GM18499 (cell line): Measurements from ENCODE around the gene PIF1.
"Not testable (repeated sequence)": the region's sequence is repeated elsewhere in the genome, so short reads cannot be mapped to it uniquely, and the experiment has no call there.

Source experiments
- ATAC-seq: cut with Tn5 transposase; IDR thresholded peaks from one replicate; pipeline ENCODE4 v1.9.1; 2021; ENCODE audit warnings: moderate number of reproducible peaks; ENCODE audit not compliant: insufficient read depth, unreplicated experiment

Gene PIF1

DNA sequence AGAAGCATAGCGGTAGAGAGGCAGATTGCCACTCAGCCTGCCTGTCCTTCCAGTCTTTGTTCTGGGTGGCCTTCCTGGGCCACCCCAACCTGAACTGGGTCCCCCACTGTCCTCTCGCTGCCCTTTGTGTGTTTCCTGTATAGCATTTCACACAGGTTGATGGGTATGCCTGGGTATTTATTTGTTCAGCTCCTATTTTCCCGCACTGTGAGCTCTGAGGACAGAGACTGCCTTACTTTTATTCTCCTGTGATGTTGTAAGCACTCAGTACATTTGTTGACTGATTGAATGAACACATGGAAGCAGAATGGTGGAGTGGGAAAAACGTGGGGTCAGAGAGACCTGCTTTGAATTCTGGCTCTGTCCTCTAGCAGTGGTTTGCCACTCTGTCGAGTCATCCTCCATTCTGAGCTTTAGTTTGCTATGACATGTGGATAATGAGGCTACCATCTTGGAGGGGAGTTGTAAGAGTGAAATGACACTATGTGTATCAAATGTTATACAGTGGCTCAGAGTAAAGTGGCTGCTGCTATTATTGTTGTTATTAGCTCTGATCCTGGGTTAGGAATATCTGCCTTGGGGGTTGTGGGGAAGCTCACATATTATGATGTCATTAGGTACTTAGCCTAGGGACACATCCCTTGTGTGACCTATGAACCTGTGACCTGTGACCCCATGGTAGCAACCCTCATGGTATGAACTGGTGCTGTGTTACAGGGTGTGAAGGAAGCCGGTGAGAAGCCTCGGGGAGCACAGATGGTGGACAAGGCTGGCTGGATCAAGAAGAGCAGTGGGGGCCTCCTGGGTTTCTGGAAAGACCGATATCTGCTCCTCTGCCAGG lies 22.6 kb upstream of the PIF1 start:
- ATAC-seq = no peak

DNA sequence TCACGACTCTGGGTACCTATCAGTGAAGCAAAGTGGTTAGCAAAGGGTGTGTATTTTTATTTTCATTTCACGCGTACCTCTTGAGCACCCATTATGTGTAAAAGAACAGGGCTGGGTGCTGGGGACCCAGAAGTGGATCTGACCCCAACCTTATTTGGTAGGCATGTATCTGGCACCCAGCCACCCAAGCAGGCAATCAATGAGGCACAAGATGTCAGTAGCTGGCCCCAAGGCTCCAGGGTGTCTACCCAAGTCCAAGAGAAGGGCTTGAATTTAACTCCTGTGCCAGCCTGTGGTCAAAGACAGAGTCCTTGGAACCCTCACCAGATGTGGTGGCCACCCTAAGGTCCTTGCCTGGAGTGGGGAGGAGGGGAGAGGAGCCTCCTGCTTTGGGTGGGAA lies 22.0 kb upstream of the PIF1 start:
- no peak for ATAC-seq

DNA sequence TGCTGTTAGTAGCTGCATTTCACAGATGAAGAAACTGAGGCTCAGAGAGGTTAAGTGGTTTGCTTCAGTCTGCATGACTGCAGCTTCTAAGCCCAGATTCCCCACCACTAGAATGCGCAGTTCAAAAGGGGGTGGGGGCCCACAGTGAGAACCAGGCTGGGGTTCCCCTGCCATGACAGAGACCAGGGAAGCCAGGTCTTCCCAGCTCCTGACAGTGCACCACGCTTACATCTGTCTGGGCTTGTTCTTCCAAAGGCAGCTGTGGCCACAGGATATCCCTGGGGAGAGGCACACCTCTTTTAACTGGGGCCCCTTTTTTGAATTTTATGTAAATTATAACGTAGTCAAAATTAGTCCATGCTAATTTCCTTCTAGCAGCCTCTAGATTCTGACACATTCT lies 21.6 kb upstream of the PIF1 start:
- no peak for ATAC-seq

DNA sequence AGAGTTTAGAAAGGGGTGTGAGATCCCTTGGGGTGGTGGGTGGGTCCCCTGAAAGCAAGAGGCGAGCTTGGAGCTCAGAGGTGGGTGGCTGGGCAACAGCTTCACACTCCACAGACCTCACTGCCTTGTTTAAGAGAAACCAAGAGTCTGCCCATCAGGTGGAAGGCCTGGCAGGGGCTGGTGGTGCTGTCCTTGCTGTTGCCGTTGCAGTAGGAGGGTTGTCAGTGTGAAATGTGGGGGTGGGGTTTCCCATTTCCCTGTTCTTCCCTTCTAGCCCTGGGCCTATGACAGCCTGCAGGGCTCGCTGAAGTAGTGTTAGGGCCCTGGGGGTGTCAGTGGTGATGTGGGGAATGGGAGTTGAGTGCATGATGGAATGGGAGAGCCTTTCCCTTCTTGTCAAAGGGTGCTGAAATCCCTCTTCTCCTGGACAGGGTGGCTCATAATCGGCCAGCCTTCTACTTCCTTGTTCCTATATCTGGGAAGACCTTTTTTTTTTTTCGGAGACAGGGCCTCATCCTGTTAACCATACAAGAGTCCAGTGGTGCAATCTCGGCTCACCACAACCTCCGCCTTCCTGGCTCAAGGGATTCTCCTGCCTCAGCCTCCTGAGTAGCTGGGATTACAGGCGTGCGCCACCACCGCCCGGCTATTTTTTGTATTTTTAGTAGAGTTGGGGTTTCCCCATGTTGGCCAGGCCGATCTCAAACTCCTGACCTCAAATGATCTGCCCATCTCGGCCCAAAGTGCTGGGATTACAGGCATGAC lies 20.6 kb upstream of the PIF1 start:
- ATAC-seq = no peak

DNA sequence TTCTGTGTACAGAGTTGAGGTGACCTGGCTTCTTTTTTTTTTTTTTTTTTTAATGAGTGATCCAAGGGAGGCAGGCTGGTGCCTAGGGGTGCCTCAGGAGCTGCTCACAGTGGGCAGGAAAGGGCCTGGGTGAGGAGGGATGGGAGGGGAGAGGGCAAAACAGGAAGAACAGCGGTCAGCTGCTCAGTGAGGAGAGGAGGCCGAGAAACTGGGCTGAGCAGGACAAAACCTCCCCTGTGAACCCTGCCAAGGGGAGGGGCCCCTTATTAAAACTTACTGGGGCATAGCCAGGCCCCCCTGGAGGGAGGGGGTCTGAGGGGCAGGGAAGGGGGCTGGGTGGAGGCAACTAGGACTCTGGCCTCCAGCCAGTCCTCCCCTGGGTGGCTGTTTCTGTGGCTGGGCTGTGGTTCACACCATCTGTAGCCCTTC lies 19.8 kb upstream of the PIF1 start:
- ATAC-seq = no peak

GRCh38 chr15:64844576-64845145 lies 19.2 kb upstream of the PIF1 start:
- no peak for ATAC-seq

DNA sequence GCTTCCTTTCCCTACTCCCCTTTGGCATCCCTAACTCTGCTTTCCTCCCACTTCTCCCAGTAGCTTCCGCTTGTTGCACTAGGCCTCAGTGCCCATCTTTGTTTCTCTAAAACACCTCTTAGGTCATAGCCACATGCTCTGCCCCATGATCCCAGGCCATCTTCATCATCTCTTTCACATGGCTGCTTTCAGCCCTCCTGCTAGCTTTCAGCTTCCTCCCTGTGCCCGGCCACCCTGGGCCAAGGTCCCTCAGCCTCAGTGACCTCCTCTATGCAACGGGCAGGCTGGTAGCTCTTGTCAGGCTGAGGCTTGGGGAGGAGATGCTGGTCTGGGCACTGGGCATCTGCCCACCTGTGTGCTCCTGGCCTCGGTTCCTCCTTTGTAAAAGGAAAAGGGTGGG lies 18.5 kb upstream of the PIF1 start:
- no peak for ATAC-seq

DNA sequence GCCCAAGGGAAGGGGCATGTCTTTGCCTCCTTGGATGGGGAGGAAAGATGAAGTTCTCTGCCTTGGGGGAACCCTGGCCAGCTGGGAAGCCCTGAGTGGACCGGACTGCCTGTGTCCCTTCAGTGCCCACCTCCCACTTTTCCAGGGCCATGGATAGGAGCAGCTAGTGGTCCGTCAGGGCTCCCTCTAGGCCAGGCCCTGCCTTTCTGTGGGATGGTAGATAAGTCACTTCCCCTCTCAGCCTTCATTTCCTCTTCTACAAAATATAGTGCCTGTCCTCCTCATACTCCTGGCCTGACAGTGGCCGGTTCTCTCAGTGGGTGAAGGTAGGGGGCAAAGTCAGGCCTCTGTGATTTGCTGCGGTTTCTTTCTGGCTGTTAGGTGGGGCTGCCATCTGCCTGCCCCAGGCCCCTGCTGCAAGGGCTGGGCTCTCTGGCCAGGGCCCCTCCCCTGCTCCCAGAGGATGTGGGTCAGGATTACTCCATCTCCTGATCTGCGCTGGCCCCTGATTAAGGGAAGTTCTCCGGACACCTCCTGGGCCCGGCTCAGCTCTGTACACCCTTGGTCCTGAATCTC lies 17.6 kb upstream of the PIF1 start:
- ATAC-seq = no peak

GRCh38 chr15:64842096-64842939 lies 16.9 kb upstream of the PIF1 start:
- ATAC-seq = no peak

GRCh38 chr15:64841344-64842095 lies 16.1 kb upstream of the PIF1 start, which contains the start of gene PLEKHO2:
Gene PLEKHO2 (plus strand): TSS chr15:64841915. CDS start chr15:64842017, 102 bp downstream.
- no peak for ATAC-seq

DNA sequence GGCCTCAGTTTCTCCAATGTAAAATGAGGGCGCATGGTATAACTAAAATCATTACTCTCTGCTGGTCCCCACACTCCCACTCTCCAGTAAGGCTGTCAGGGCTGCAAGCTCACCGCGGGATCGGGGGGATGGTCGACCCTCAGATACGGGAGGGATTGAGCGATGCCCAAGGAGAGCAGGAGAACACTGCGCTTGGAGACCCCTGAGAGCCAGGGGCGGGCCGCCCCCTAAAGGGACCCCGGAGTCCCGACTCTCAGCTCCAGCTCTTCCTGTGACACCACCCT lies 15.6 kb upstream of the PIF1 start:
- no peak for ATAC-seq

GRCh38 chr15:64837502-64837901 lies 12.1 kb upstream of the PIF1 start:
- no peak for ATAC-seq

- no peak for ATAC-seq
Observed at GRCh38 chr15:64836023-64836536, 10.6 kb upstream of the PIF1 start.

- ATAC-seq = no peak
Observed at GRCh38 chr15:64833690-64834089, 8.2 kb upstream of the PIF1 start.

DNA sequence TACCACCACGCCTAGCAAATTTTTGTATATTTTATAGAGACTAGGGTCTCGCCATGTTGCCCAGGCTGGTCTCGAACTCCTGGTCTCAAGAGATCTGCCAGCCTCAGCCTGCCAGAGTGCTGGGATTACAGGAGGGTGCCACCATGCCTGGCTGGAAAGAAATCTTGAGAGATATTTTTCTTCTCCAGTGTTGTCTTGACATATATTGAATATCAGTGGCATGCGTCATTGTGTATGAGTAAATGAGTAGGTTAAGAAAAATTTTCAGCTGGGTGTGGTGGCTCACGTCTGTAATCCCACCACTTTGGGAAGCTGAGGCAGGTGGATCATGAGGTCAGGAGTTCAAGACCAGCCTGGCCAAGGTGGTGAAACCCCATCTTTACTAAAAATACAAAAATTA lies 3.5 kb upstream of the PIF1 start:
- ATAC-seq = no peak

GRCh38 chr15:64824929-64825430 lies 467 bp downstream of the PIF1 start:
- ATAC-seq = no peak

DNA sequence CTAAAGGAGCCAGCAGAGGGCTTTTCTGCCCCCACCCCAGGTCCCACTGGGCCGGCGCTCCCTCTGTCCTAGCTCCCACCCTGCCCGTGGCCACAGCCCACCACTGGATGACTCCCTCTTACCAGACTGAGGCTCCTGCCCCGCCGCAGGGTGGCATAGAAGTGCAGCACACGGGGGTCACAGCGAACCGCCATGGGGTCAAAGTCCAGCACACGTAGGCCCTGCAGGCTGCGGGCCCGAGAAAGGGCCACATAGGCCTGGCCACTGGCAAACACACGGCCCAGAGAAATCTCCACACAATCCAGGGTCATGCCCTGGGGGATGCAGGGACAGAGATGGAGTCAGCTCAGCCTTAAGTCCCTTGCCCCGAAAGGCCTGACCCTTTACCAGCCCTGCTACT lies 9.0 kb downstream of the PIF1 start:
- no peak for ATAC-seq

DNA sequence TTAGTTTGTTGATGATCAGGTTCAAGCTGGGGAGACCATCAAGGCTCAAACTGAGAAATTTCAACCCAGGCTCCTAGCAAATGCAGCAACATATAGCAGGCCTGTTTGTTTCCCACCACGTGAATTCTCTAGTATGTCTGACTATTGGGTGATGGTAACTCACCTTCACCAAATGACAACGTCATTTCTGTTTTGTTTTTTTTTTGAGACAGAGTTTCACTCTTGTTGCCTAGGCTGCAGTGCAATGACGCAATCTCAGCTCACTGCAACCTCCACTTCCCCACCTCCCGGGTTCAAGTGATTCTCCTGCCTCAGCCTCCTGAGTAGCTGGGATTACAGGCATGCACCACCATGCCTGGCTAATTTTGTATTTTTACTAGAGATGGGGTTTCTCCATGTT lies 10.5 kb downstream of the PIF1 start:
- not testable (repeated sequence) for ATAC-seq

- not testable (repeated sequence) for ATAC-seq
Observed at GRCh38 chr15:64814283-64814682, 11.2 kb downstream of the PIF1 start.
